H1 (cell line): ENCODE measurements around the gene CENPP. TPM values are rescaled to one million over a fixed set of nuclear protein-coding genes. Genes with fewer than 3 reads are reported as not detected.

Experiments used
- CTCF ChIA-PET: fragments of 300-600 bp; sonication (Branson Sonifier 250); formaldehyde crosslinking; loops from one replicate; lab custom pipeline; 2021; ENCODE audit not compliant: partially characterized antibody; lab: Charles Lee
- POLR2A ChIA-PET: fragments of 300-600 bp; sonication (Branson Sonifier 250); formaldehyde crosslinking; loops from one replicate; lab custom pipeline; 2021; ENCODE audit warnings: inconsistent platforms; ENCODE audit not compliant: partially characterized antibody; lab: Charles Lee
- DNase-seq, 2 experiments: peaks; one replicate each; pipeline versions ENCODE4 v3.0.0 to v3.0.0-alpha.2; 2010 to 2022; ENCODE audit warnings: low spot score in 2 of 2, low read depth in 1 of 2, mixed read lengths in 1 of 2
- FAIRE-seq: peaks from 2 replicates; lab custom pipeline; 2011; peaks lifted over from hg19 to GRCh38; lab: Jason Lieb, UNC
- H2AFZ ChIP-seq: 2 replicates; pipeline ENCODE4 v1.8.1; 2012; ENCODE audit warnings: low read length, inconsistent platforms
- H2AK5ac ChIP-seq: 2 replicates; pipeline ENCODE4 v1.6.1; 2013; ENCODE audit warnings: low read depth, low read length
- H2BK120ac ChIP-seq: replicated peaks from 2 replicates; pipeline ENCODE3; 2013; ENCODE audit warnings: low read depth, low read length, inconsistent platforms
- H2BK12ac ChIP-seq: 2 replicates; pipeline ENCODE4 v1.6.1; 2013; ENCODE audit warnings: low read depth, low read length
- H2BK15ac ChIP-seq: 2 replicates; pipeline ENCODE4 v1.6.1; 2013; ENCODE audit warnings: low read length
- H2BK20ac ChIP-seq: 2 replicates; pipeline ENCODE4 v1.6.1; 2013; ENCODE audit warnings: low read length
- H2BK5ac ChIP-seq: 2 replicates; pipeline ENCODE4 v1.6.1; 2013; ENCODE audit warnings: low read depth, low read length
- H3K14ac ChIP-seq: 2 replicates; pipeline ENCODE4 v1.6.1; 2013; ENCODE audit warnings: inconsistent platforms; ENCODE audit not compliant: insufficient read length
- H3K18ac ChIP-seq: 2 replicates; pipeline ENCODE4 v1.6.1; 2013; ENCODE audit warnings: low read length; ENCODE audit errors: extremely low read depth
- H3K23ac ChIP-seq: 2 replicates; pipeline ENCODE4 v1.6.1; 2013; ENCODE audit warnings: inconsistent platforms; ENCODE audit not compliant: insufficient read length
- H3K23me2 ChIP-seq: 2 replicates; pipeline ENCODE4 v1.6.1; 2013; ENCODE audit warnings: low read depth, low read length
- H3K27ac ChIP-seq: 2 replicates; pipeline ENCODE4 v1.6.1; 2011; ENCODE audit warnings: low read depth, low read length, inconsistent platforms
- H3K27me3 ChIP-seq, 4 experiments: replicated peaks in 1 of 4; 1 replicate in 1 of 4; 2 replicates in 3 of 4; pipeline versions ENCODE4 v1.6.1 to v1.8.1; 2011 to 2013; ENCODE audit warnings: low read length in 3 of 4, mild to moderate bottlenecking in 3 of 4, inconsistent platforms in 2 of 4, mixed read lengths in 2 of 4, moderate library complexity in 1 of 4; ENCODE audit not compliant: control insufficient read depth in 3 of 4, insufficient read depth in 3 of 4; ENCODE audit errors: extremely low read depth in 1 of 4
- H3K36me3 ChIP-seq, 4 experiments: 2 replicates each; pipeline versions ENCODE4 v1.6.1 to v1.8.1; 2011 to 2013; ENCODE audit warnings: mild to moderate bottlenecking in 4 of 4, low read length in 3 of 4, moderate library complexity in 2 of 4, control low read depth in 1 of 4, inconsistent platforms in 1 of 4; ENCODE audit not compliant: insufficient read depth in 4 of 4, control insufficient read depth in 2 of 4
- H3K4ac ChIP-seq: replicated peaks from 2 replicates; pipeline ENCODE3; 2013; ENCODE audit warnings: low read length, low read depth, mixed read lengths, inconsistent platforms; ENCODE audit not compliant: insufficient read length
- H3K4me1 ChIP-seq, 4 experiments: replicated peaks in 1 of 4; 1 replicate in 1 of 4; 2 replicates in 3 of 4; pipeline versions ENCODE4 v1.6.1 to v1.8.1; 2011 to 2013; ENCODE audit warnings: low read length in 3 of 4, inconsistent platforms in 2 of 4, mixed read lengths in 1 of 4; ENCODE audit not compliant: insufficient read depth in 4 of 4, control insufficient read depth in 3 of 4
- H3K4me2 ChIP-seq, 2 experiments: 2 replicates each; pipeline versions ENCODE4 v1.6.1 to v1.8.1; 2011 to 2013; ENCODE audit warnings: low read depth in 2 of 2, low read length in 2 of 2, control low read depth in 1 of 2, inconsistent platforms in 1 of 2, mild to moderate bottlenecking in 1 of 2; ENCODE audit not compliant: insufficient read depth in 1 of 2
- H3K4me3 ChIP-seq, 4 experiments: fragments of 200-600, 300-600 bp in 1 of 4; sonication (generic), shearing (Covaris generic), sonication (Bioruptor Twin) in 1 of 4; 2 replicates each; pipeline versions ENCODE4 v1.5.1 to v1.8.1; 2011 to 2016; ENCODE audit warnings: low read length in 4 of 4, low read depth in 3 of 4, control low read depth in 2 of 4, inconsistent platforms in 2 of 4, mild to moderate bottlenecking in 2 of 4, mixed read lengths in 1 of 4, moderate library complexity in 1 of 4; ENCODE audit not compliant: insufficient read depth in 2 of 4; ENCODE audit errors: extremely low read depth in 1 of 4
- H3K56ac ChIP-seq: replicated peaks from 2 replicates; pipeline ENCODE3; 2013; ENCODE audit warnings: low read depth, mild to moderate bottlenecking, mixed read lengths, low read length, inconsistent platforms; ENCODE audit not compliant: insufficient read length
- H3K79me1 ChIP-seq: 2 replicates; pipeline ENCODE4 v1.6.1; 2013; ENCODE audit warnings: low read depth, low read length, control low read depth
- H3K79me2 ChIP-seq, 2 experiments: 2 replicates each; pipeline versions ENCODE4 v1.6.1 to v1.8.1; 2012 to 2013; ENCODE audit warnings: low read length in 2 of 2, mild to moderate bottlenecking in 2 of 2, inconsistent platforms in 1 of 2; ENCODE audit not compliant: insufficient read depth in 2 of 2, control insufficient read depth in 1 of 2
- H3K9ac ChIP-seq, 4 experiments: replicated peaks in 1 of 4; 1 replicate in 1 of 4; 2 replicates in 3 of 4; pipeline versions ENCODE4 v1.6.1 to v1.8.1; 2011 to 2013; ENCODE audit warnings: low read depth in 3 of 4, low read length in 3 of 4, control low read depth in 2 of 4, mild to moderate bottlenecking in 2 of 4, moderate library complexity in 2 of 4, inconsistent platforms in 1 of 4; ENCODE audit errors: extremely low read depth in 1 of 4
- H3K9me3 ChIP-seq, 2 experiments: 2 replicates each; pipeline versions ENCODE4 v1.6.1 to v1.8.1; 2012 to 2013; ENCODE audit warnings: mild to moderate bottlenecking in 2 of 2, moderate library complexity in 2 of 2, control low read depth in 1 of 2, inconsistent platforms in 1 of 2, low read depth in 1 of 2, low read length in 1 of 2, mixed read lengths in 1 of 2; ENCODE audit not compliant: insufficient read depth in 2 of 2
- H4K20me1 ChIP-seq, 2 experiments: replicated peaks in 1 of 2; 2 replicates each; pipeline versions ENCODE3 to v1.8.1; 2011 to 2013; ENCODE audit warnings: inconsistent platforms in 2 of 2, low read length in 2 of 2, mild to moderate bottlenecking in 1 of 2; ENCODE audit not compliant: insufficient read depth in 2 of 2, control insufficient read depth in 1 of 2
- H4K5ac ChIP-seq: 2 replicates; pipeline ENCODE4 v1.6.1; 2013; ENCODE audit warnings: low read length, low read depth, mixed read lengths, inconsistent platforms; ENCODE audit not compliant: insufficient read length
- H4K8ac ChIP-seq: 2 replicates; pipeline ENCODE4 v1.8.0; 2013; ENCODE audit warnings: mild to moderate bottlenecking, moderate library complexity, low read length, inconsistent platforms; ENCODE audit not compliant: insufficient read depth; ENCODE audit errors: extremely low read depth
- H4K91ac ChIP-seq: replicated peaks from 2 replicates; pipeline ENCODE3; 2013; ENCODE audit warnings: low read length, mixed read lengths, inconsistent platforms; ENCODE audit not compliant: insufficient read length
- EZH2 ChIP-seq: fragments of 200-600 bp; sonication (generic); IDR thresholded peaks from 2 replicates; pipeline ENCODE4 v1.7.1; 2012; ENCODE audit warnings: low read depth, mild to moderate bottlenecking, moderate library complexity, low read length, inconsistent platforms; ENCODE audit not compliant: severe bottlenecking
- GTF2F1 ChIP-seq: IDR thresholded peaks from 2 replicates; pipeline ENCODE4 v1.6.1; 2012; ENCODE audit warnings: low read depth, low read length, improper control_type of control experiment, borderline replicate concordance
- POU5F1 ChIP-seq: IDR thresholded peaks from 2 replicates; pipeline ENCODE4 v1.6.1; 2011; ENCODE audit warnings: low read depth, mild to moderate bottlenecking, low read length, moderate library complexity
- SAP30 ChIP-seq: fragments of 300-600 bp; sonication (generic); IDR thresholded peaks from 2 replicates; pipeline ENCODE4 v1.7.1; 2012; ENCODE audit warnings: low read length, moderate library complexity, mild to moderate bottlenecking, inconsistent platforms; ENCODE audit not compliant: insufficient read depth, insufficient replicate concordance
- WGBS, 2 experiments: shearing (Covaris generic) in 1 of 2; methylation state at CpG; one replicate each; pipeline versions ENCODE4 v1.1.6 to v1.1.7; 2013 to 2015; ENCODE audit warnings: low lambda C conversion rate in 2 of 2, mixed read lengths in 2 of 2, inconsistent platforms in 1 of 2, low coverage in 1 of 2, missing lambda C conversion rate in 1 of 2; ENCODE audit not compliant: insufficient replicate concordance in 2 of 2, insufficient coverage in 1 of 2, insufficient read length in 1 of 2; ENCODE audit errors: extremely low coverage in 1 of 2, missing lambda C conversion rate in 1 of 2; 5-methylcytosine and 5-hydroxymethylcytosine counted together
- polyA plus RNA-seq, 7 experiments: library from polyadenylated mRNA; depleted of rRNA in 3 of 7; stranded (reverse) in 5 of 7; unstranded in 2 of 7; fragments of >200 nt in 5 of 7; fragments of 200-250 nt in 2 of 7; gene quantifications; 1 replicate in 5 of 7; 2 replicates in 1 of 7; 4 replicates in 1 of 7; pipeline versions ENCODE4 v1.2.1 to v1.2.3, GENCODE V29; 2011 to 2013; ENCODE audit warnings: missing spikeins in 2 of 7, mixed read lengths in 2 of 7
- total RNA-seq: library from RNA; stranded (reverse); fragmentation: NEBNext Ultra II Directional; extraction: Animal tissue kit (Norgen Biotek cat#: 25700); gene quantifications from 2 replicates; pipeline ENCODE4 v1.2.1, GENCODE V29; 2021

CENPP gene
- total and polyA plus RNA-seq, 2 of the 8 experiments (the other 6 are each of a cell fraction or from before 2014, with no cell fraction given), result 2.7 to 10.8 TPM

GRCh38 chr9:92393686-92394085 is 67.9 kb downstream of the CENPP start:
- Histone ChIP-seq H2BK120ac (no peak overlapping the region), H3K4me1 (no peaks in the 10 kb centered on the region), H3K9ac (no peak overlapping the region), H4K8ac (no peak overlapping the region), H2BK15ac (no peak overlapping the region), H3K27me3 (no peaks in the 10 kb centered on the region), H3K36me3 (no peaks in the 10 kb centered on the region), H3K79me2 (no peaks in the 10 kb centered on the region), H3K23ac (no peak overlapping the region), H3K27ac (no peak overlapping the region), H2AK5ac (no peak overlapping the region), H3K4me3 (no peak overlapping the region), H2AFZ (no peak overlapping the region), H3K14ac (no peak overlapping the region), H4K20me1 (no peaks in the 10 kb centered on the region), H2BK12ac (no peak overlapping the region), H3K56ac (no peak overlapping the region), H4K91ac (no peak overlapping the region), H3K18ac (no peak overlapping the region), H3K23me2 (no peaks in the 10 kb centered on the region), H4K5ac (no peak overlapping the region), H3K4ac (no peak overlapping the region), H3K9me3 (no peaks in the 10 kb centered on the region), H2BK20ac (no peak overlapping the region), H2BK5ac (no peak overlapping the region), H3K4me2 (no peak overlapping the region), H3K79me1 (no peaks in the 10 kb centered on the region)
- no peak for TF ChIP-seq POU5F1
- no peak for TF ChIP-seq GTF2F1
- no peak for TF ChIP-seq EZH2
- TF ChIP-seq SAP30, result no peak
- ChIA-PET CTCF (no interaction called here), POLR2A (no interaction called here)
- 95% methylated on average over 1 of the region's 1 CpG; no CpG with 5 or more reads in 1 of the 2 experiments for WGBS, 2 experiments
- FAIRE-seq (no peak), DNase-seq (no peak)
